Endothelial cell of hepatic sinusoid (primary cell): ENCODE results near the gene ZNF697.
"Not testable (repeated sequence)": the region's sequence is repeated elsewhere in the genome, so short reads cannot be mapped to it uniquely, and the experiment has no call there.

Experiments
- in situ Hi-C: cut with HindIII; loops from 2 replicates; pipeline ENCODE4 v1.10.0; 2017; ENCODE audit warnings: low sequenced_read_pairs

Gene ZNF697

DNA sequence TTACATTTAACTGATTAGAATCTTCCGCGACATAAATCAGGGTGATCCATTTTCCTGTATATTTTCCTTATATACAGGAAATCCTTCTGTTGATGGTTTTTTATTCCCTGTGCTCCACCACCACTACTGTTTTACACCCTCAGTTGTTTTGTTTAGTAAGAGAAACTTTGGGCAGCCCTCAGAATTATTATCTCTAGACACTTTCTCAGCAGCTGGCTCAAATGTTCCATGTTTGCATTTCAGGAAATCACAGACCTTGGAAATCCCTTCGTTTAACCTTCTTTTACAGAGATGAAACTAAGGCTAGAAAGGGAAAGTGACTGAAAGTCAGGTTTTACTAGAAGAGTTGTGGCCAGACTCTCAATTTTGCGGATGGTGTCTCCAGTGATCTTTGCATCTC, 15.2 kb downstream of the ZNF697 start:
- in situ Hi-C loops: no loop called here

DNA sequence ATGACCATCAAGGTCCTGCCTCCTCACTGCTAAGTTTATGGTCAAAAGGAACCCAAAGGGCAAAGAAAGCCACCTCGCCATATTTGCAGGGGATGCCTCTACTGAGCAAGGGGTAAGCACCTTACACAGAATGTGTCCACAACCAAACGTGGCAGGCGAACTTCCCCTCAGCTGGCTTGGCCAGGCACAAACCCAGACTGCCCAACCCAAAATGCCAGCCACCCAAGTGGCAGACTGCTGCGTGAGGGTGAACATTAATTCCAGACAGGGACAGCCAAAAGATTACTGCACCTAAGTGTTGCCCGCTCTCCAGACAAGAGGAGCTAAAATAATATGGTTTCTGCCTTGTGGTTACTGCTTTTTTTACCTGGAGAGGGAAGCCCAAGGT, 16.0 kb downstream of the ZNF697 start:
- in situ Hi-C loops: no loop called here

DNA sequence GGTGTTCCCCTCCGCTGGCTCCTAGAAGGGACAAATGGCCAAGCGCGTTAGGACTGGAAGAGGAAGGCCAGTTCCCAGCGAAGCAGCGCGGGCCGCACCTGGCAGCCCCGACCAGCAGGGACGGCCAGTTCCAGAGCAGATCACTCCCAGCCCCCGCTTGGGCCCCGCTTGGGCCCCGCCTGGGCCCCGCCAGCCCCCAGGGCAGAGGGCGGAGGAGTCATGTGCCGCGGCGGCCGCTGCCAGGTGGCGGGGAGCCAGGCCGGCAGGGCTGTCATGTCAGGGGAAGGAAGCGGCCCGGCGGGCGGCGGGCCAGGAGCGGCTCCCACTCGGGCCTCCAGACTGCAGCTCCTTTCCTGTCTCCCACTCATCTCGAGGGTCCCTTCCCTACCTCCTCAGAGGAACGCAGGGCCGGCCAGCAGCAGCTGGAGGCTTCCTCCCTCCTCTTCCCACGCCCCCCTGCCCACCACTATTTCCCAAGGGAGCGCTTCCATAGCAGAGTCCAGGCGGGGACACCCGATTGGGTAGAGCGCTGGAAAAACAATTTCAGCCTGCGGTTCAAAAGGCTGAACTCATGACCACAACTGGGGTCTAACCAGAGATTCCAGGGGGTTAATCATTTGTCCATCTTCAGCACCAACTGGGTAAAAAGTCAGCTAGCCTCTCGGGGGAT, 16.5 kb downstream of the ZNF697 start:
- in situ Hi-C loops: no loop called here

DNA sequence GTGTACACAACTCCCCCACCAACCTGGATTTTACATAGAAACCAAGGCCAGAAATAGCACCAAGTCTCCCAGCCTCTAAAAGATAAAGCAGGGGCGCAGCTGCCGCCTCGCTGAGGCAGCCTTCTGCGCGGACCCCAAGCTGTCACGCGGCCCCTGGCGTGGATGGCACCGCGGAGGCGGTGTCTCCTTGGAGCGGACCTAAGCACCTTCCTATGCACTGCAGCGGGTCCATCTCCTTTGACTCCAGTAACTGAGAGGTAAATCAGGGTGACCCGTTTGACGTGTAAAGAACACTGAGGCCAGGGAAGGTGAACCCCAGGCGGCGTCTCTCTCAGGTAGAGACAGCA, 17.0 kb downstream of the ZNF697 start:
- in situ Hi-C loops: no loop called here

DNA sequence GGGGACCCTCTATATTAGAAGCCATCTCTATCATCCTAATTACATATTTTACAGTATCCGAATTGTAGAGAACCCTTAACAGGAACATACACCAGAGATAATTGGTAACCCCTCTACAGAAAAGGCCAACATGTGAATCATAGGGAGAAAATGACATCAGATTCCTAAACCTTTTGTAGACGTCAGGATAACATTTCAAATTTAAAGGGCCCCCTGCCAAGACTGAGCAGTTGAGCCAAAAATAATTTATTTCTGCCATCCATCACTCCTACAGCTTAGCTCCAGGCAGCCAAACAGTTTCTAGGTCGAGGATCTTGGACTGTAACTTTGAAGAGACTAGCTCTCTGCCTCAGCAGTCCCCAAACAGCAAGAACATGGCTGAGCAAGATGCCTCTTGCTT, 21.2 kb downstream of the ZNF697 start:
- in situ Hi-C loops: no loop called here

DNA sequence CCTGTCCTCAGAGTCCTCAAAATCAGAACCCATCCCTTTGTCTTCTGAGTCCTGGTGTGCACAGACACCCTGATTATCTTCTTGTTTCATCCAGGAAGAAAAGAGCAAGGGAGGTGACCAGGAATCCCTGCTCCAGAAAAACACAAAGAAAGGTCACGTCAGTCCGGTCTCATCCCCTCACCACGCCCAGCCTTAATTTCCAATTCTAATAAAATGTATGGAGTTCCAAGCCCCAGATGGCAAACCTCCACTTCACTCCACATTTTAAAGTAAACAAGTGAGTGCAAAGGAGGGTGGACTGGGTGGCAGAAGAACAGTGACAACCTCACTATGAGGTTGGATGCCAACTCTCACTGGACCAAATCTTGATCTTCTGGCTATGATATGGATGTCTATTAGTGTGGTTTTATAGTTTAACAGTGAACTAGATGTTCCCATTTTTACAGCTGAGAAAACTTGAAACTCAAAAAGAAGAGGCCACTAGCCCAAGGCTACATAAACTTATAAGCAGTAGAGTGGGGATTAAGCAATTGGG, 22.0 kb downstream of the ZNF697 start:
- in situ Hi-C loops: no loop called here

DNA sequence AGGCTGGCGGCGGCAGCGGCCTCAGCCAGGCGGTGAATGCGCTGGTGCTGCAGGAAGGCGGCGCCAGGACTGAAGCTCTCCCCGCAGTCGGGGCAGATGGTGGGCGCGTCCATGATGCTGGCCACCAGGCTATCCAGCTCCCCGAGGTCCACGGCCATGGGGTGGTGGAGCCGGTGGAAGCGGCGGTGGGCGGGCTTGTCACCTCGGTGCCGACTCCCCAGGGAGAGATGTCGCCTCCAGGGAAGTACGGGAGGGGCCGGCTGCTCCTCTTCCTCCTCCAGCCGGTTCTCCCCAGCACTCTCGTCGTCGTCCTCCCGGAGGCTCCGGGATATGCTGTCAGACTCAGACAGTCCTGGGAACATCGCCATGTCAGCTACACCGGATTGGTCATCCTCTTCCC, 24.4 kb downstream of the ZNF697 start:
- in situ Hi-C loops: no loop called here

DNA sequence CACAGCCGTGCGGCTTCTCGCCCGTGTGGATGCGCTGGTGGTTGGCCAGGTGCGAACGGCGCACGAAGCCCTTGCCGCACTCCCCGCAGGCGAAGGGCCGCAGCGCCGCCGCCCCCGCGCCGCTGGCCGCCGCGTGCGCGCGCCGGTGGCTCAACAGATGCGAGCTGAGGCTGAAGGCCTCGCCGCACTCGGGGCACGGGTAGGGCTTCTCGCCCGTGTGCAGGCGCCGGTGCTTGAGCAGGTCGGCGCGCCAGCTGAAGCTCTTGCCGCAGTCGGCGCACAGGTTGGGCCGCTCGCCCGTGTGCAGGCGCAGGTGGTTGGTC, 24.9 kb downstream of the ZNF697 start:
- in situ Hi-C loops: no loop called here

DNA sequence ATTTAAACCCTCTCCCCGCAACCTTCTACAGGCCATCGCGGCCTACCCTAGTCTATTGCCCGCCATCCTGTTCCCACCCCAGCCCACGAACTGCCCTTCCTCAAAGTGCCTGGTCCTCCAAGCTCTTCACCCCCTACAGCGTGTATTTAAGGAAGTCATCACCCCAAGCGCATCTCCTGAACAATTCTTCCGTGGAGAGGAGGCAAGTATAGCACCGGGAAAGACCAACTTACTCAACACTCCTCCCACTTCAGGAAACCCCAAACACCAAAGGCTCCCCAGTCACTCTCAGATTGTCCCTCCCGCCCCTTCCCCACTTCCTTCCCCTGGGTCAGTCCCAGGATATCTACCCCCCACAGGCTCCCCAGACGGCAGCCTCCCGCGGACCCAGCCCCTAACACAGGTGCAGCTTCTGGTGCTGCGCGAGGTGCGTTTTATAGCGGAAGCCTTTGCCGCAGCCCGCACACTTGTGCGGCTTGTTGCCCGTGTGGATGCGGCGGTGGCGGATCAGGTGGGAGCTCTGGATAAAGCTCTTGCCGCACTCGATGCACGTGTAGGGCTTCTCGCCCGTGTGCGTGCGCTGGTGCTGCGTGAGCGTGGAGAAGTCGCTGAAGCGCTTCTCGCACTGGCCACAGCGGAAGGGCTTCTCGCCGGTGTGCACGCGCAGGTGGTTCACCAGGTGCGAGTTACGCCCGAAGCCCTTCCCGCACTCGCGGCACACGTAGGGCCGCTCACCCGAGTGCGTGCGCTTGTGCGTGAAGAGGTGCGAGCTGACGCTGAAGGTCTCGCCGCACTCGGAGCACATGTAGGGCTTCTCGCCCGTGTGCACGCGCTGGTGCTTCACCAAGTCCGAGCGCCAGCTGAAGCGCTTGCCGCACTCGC, 25.5 kb downstream of the ZNF697 start:
- in situ Hi-C loops: no loop called here

DNA sequence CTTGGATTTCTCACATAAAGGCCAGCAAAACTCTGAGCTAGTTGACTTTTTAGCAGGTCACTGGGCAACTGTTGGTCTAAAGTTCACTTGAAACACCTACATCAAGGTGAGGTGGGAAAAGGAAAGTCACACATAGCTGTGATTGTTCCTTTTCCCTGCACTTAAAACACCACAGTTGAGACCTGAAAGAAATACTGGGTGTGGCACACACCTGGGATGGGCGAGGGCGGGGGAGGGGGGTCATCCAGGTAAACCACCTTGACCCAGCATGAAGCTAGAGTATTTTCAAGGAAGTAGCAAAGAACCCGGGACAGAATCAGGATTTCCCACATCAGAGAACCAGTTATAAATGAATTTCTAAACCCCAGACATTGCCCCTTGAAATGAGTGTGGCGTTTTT, 26.4 kb downstream of the ZNF697 start:
- in situ Hi-C loops: no loop called here

DNA sequence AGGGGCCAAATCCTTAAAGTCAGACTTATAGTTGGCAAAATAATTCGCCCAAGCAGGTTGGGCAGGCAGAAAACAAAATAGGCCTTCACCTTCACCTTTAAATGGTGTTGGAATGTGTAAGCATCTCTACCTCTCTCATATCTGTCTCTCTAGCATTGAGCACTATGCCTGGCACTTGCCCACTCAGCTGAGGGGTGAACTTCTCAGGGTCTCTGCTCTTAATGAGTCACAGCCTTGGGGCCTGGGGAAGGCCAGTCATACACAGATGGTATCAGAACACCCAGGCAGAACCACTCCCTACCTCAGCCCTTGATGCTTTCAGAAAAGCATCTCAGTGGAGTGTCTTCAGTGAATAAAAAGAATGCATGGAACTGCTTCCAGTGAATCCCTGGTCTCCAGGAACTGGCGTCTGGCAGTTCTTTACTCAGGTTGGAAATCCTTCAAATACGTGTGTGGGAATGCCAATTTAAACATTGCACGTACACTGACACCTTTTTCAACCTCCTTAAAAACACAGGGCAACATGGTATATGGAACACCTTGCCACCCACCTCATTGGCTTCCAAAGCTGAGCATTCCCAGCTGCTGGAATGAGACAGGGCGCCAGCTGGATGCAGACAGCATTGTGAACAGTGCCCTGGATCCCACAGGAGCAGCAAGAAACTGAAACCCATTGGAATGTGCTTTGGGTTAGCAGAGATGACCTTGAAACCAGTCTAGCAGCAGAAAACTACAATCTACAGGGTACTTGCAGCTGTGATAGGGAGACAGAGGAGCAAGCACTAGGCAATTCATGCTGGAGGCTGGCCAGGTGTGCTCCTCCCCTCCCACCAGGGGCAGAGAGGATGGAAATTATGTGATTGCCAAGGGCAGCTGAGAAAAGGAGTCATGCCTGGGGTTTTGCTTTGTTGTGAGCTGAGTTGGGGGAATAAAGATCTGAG, 30.0 kb downstream of the ZNF697 start:
- in situ Hi-C loops: no loop called here

DNA sequence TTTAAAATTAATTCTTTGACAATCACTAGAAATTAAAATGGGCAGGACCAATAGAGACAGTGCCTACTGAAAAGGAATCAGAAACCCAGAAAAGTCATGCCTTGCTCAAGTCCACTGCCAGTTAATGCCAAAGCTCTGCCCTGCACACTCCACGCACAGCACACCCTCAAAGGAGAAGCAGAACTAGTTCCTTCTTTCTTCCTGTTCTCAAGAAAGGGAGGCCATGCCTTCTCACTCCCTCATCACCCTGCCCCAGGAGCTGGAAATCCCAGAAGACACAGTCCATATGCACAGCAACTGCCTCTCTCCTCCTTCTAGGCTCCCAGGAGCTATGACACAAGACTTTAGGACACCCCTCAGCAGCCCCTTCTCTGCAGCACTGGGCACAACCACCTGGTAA, 31.3 kb downstream of the ZNF697 start:
- in situ Hi-C loops: not testable (repeated sequence)

DNA sequence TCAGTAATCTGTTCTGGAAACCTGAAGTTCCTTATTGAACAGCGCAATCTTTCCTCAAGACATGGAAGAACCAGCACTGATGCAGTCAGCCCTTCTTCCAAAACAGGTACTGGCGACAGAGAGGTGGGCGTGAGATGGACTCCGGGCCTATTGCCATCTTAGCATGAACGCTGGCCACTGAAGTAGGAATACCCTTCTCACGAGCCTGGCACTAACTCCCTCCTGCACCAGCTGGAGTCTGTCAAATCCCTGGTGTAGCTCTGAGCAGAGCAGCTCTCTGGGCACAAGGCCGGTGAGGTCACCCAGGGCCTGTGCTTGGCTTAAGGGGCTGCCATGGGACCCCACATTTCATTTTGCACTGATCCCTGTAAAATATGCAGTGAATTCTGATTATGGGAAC, 33.0 kb downstream of the ZNF697 start:
- in situ Hi-C loops: not testable (repeated sequence)

DNA sequence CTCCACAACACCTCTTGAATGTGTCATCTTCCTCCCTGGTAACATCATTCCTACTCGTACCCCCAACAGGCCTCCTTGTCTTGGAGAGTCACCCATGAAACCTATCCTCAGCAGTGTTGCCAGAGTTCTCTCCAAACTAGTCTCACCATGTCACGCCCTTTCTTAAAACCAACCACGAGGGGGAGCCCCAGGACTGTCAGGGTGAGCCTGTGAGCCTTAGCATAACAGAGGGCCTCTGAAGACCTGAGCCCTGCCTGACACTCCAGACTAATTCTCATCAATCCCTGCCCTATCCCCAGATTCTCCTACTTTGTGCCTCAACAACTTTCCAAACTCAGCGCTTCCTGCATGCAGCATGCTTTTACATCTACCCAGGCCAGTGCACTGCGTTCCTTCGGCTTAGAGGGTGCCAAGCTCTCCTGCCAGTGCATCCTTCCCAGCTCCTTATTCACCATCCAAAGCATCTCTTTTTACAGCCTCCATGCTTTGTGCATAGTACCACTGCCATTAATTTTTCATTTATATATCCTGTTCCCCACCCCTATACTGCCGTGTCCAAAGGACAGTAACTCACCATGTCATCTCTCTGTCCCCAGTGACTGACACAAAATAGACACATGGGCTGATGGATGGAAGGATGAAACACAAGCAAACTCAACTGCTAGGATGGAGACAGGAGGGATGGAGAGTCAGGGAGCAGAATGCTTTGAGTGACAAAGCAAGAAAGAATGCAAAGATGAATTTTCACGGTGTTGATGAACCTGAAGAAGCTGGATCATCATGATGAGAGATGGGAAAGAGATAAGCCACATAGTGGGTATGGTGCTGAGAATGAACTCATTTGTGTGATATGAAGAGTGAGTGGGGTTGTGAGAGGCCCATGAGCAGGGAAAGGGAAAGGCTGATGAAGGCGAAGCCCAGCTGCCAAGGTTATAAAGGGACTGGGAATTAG, 34.0 kb downstream of the ZNF697 start:
- in situ Hi-C loops: no loop called here

DNA sequence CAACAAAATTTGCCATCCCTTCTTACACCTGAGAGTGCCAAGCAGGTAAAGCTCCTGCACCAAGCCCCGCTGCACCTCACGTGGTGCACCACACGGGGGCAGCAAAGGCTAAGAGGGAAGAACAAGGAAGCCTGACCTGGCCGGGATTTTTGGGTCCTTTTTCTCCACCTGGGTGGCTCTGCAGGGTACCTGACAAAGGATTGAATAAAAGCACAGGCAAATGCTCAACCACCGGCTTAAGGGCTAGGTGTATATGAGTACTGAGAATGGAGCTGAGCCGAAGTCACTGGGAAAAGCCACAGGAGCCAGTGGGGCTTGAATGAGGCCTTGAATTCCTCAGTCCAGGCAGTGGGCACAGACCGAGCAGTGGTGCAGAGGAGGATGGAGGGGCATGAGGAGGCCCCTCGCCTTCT, 36.4 kb downstream of the ZNF697 start:
- in situ Hi-C loops: no loop called here

DNA sequence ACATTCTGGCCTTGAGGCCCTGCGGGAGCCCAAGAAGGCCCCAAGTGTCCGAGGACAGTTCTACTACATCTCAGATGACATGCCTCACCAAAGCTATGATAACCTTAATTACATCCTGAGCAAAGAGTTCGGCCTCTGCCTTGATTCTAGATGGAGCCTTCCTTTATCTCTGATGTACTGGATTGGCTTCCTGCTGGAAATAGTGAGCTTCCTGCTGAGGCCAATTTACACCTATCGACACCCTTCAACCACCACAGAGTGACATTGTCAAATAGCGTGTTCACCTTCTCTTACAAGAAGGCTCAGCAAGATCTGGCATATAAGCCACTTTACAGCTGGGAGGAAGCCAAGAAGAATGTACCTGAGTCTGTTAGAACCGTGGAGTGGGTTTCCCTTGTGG, 39.2 kb downstream of the ZNF697 start:
- in situ Hi-C loops: not testable (repeated sequence)

DNA sequence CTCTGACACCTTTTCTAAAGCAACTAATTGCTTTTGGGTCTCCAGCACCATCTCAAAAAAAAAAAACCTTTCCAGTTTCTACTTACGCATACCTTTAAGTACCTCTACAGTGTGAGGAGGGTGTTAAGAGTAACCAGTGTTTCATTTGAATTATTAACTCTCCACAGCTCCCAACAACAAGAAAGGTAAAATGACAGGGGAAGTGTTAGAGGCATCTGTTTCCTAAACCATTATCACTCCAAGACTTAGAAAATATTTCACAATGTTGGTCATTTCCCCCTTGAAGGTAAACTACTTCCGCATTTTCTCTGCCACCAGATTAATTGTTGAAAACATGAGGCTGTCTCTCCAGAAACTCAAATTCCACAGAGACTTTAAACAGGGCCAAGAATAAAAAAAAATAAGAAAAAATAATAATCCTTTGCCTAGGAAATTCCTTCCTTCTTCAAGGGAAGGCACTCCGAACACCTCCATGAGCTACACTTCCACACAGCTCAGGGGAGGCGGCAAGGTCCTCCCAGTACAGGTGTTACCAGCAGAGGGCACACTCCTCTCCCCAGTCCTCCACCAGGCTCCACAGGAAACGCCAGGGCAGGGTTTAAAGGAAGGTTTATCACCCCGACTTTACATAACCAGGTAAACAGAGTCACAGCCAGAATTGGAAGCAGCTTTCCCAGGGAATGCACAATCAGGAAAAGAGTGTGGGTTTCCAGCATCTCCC, 40.8 kb downstream of the ZNF697 start:
- in situ Hi-C loops: not testable (repeated sequence)

DNA sequence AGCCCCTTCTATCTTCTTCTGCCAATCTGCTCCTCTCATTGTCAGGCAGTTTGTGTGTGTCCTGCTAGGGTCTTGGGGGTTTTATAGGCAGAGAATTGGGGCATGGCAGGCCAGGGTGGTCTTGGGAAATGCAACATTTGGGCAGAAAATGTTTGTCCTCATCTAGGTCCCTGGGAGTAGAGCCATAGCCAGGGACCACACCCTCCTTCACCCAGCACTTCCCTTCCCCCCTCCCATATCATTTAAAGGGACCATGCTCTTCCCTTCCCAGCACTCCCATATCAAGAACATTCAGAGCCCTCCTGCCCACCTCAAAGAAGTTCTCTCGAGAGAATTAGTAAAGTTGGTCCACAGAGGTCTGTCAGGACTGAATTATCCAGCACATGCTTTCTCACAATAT, 41.7 kb downstream of the ZNF697 start:
- in situ Hi-C loops: no loop called here

DNA sequence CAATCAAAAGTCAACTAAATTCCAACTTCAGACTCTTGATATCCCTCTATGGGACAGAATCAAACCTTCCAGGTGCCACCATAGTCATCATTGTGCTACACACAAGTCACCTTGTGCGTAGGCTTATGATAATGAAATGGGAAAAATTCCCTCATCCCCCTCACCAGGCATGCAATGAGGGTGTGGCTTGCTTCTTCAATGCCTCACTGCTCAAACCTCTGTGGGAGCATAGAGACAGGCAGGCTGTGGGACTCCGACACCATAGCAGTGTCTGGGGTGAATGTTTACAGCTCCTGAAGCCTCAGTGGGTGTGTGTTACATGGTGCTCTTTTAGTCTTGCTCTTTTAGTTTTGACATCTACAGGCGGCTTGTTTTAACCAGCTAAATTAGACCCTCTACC, 42.4 kb downstream of the ZNF697 start:
- in situ Hi-C loops: no loop called here

DNA sequence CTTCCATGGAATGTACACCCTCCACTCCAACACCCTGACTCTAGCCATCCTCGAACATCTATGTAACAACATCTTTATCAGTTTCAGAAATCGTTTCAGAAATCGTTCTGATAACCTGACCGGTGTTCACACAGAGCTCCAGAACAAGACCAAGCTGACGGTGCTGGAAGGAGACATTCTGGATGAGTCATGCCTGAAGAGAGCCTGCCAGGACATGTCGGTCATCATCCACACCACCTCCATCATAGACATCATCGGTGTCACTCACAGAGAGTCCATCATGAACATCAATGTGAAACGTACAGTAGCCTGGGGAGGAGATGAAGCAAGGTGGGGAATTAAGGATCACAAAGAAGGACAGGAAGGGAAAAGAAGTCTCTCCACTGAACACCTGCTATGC, 43.0 kb downstream of the ZNF697 start:
- in situ Hi-C loops: not testable (repeated sequence)
